H9 (cell line): ENCODE results near the gene SLCO1B1. TPM values are rescaled to one million over a fixed set of nuclear protein-coding genes. Genes with fewer than 3 reads are reported as not detected.

ENCODE experiments used
- DNase-seq: peaks from one replicate; pipeline ENCODE4 v3.0.0-alpha.2; 2017
- H2AFZ ChIP-seq: one replicate; pipeline ENCODE4 v1.6.1; 2013; ENCODE audit warnings: mild to moderate bottlenecking, low read length, control low read depth, moderate library complexity
- H2AK5ac ChIP-seq: 2 replicates; pipeline ENCODE4 v1.6.1; 2013; ENCODE audit warnings: low read length, control low read depth, mixed read lengths; ENCODE audit not compliant: insufficient read length
- H2BK120ac ChIP-seq: one replicate; pipeline ENCODE4 v1.6.1; 2013; ENCODE audit warnings: low read depth, mild to moderate bottlenecking, low read length, control low read depth, inconsistent platforms; ENCODE audit not compliant: poor library complexity, severe bottlenecking
- H2BK12ac ChIP-seq: 2 replicates; pipeline ENCODE4 v1.6.1; 2013; ENCODE audit warnings: low read length, control low read depth, mixed read lengths, low read depth; ENCODE audit not compliant: insufficient read length
- H2BK15ac ChIP-seq: 2 replicates; pipeline ENCODE4 v1.6.1; 2013; ENCODE audit warnings: low read depth, low read length, control low read depth
- H2BK20ac ChIP-seq: one replicate; pipeline ENCODE4 v1.6.1; 2013; ENCODE audit warnings: low read depth, mild to moderate bottlenecking, low read length, control low read depth, inconsistent platforms; ENCODE audit not compliant: poor library complexity, severe bottlenecking
- H2BK5ac ChIP-seq: 2 replicates; pipeline ENCODE4 v1.6.1; 2013; ENCODE audit warnings: low read length, control low read depth, mixed read lengths; ENCODE audit not compliant: insufficient read length
- H3K14ac ChIP-seq: 2 replicates; pipeline ENCODE4 v1.6.1; 2013; ENCODE audit warnings: low read length, control low read depth; ENCODE audit not compliant: insufficient read depth
- H3K18ac ChIP-seq: 2 replicates; pipeline ENCODE4 v1.6.1; 2013; ENCODE audit warnings: low read depth, mild to moderate bottlenecking, mixed read lengths, low read length, control low read depth; ENCODE audit not compliant: insufficient read length
- H3K23ac ChIP-seq: 2 replicates; pipeline ENCODE4 v1.6.1; 2013; ENCODE audit warnings: low read length, control low read depth, mixed read lengths, low read depth; ENCODE audit not compliant: insufficient read length
- H3K23me2 ChIP-seq: 2 replicates; pipeline ENCODE4 v1.6.1; 2013; ENCODE audit warnings: low read depth, mild to moderate bottlenecking, mixed read lengths, low read length, control low read depth; ENCODE audit not compliant: insufficient read length, poor library complexity, severe bottlenecking
- H3K27ac ChIP-seq: 2 replicates; pipeline ENCODE4 v1.5.1; 2013; ENCODE audit warnings: low read length, control low read depth, mixed read lengths, low read depth; ENCODE audit not compliant: insufficient read length
- H3K27me3 ChIP-seq: 2 replicates; pipeline ENCODE4 v1.6.1; 2013; ENCODE audit warnings: low read length, control low read depth, inconsistent platforms; ENCODE audit not compliant: insufficient read depth
- H3K4ac ChIP-seq: 2 replicates; pipeline ENCODE4 v1.6.1; 2013; ENCODE audit warnings: low read depth, mild to moderate bottlenecking, control low read depth, inconsistent platforms, low read length, moderate library complexity
- H3K4me1 ChIP-seq: 2 replicates; pipeline ENCODE4 v1.6.1; 2013; ENCODE audit warnings: low read length, control low read depth, inconsistent platforms; ENCODE audit not compliant: insufficient read depth
- H3K4me2 ChIP-seq: 2 replicates; pipeline ENCODE4 v1.6.1; 2013; ENCODE audit warnings: low read length, control low read depth, mixed read lengths; ENCODE audit not compliant: insufficient read length, insufficient read depth
- H3K56ac ChIP-seq: 2 replicates; pipeline ENCODE4 v1.6.1; 2013; ENCODE audit warnings: low read depth, mild to moderate bottlenecking, mixed read lengths, low read length, control low read depth; ENCODE audit not compliant: insufficient read length
- H3K79me1 ChIP-seq: 2 replicates; pipeline ENCODE4 v1.6.1; 2013; ENCODE audit warnings: low read depth, mild to moderate bottlenecking, moderate library complexity, low read length, control low read depth, inconsistent platforms; ENCODE audit not compliant: insufficient read depth, poor library complexity, severe bottlenecking
- H3K79me2 ChIP-seq: 2 replicates; pipeline ENCODE4 v1.6.1; 2013; ENCODE audit warnings: low read length, control low read depth, inconsistent platforms; ENCODE audit not compliant: insufficient read depth
- H3K9ac ChIP-seq: 2 replicates; pipeline ENCODE4 v1.6.1; 2013; ENCODE audit warnings: low read length, control low read depth, mixed read lengths; ENCODE audit not compliant: insufficient read length; ENCODE audit errors: extremely low read depth
- H3K9me3 ChIP-seq: one replicate; pipeline ENCODE4 v1.6.1; 2013; ENCODE audit warnings: low read depth, low read length, inconsistent platforms; ENCODE audit not compliant: control insufficient read depth
- H3T11ph ChIP-seq: one replicate; pipeline ENCODE4 v1.6.1; 2013; ENCODE audit warnings: mild to moderate bottlenecking, low read length, control low read depth, inconsistent platforms
- H4K20me1 ChIP-seq: one replicate; pipeline ENCODE4 v1.6.1; 2013; ENCODE audit not compliant: control insufficient read depth, insufficient read length, insufficient read depth
- H4K5ac ChIP-seq: 2 replicates; pipeline ENCODE4 v1.6.1; 2013; ENCODE audit warnings: low read depth, mild to moderate bottlenecking, mixed read lengths, low read length, control low read depth; ENCODE audit not compliant: insufficient read length
- H4K8ac ChIP-seq: replicated peaks from 2 replicates; pipeline ENCODE4 v1.6.1; 2013; ENCODE audit warnings: low read length, control low read depth, mixed read lengths, low read depth; ENCODE audit not compliant: insufficient read length
- H4K91ac ChIP-seq: 2 replicates; pipeline ENCODE4 v1.6.1; 2013; ENCODE audit warnings: low read depth, mild to moderate bottlenecking, moderate library complexity, mixed read lengths, low read length, control low read depth; ENCODE audit not compliant: insufficient read length
- H3K27ac Mint-ChIP-seq, 3 experiments: 2 replicates in 2 of 3; 3 replicates in 1 of 3; pipeline ENCODE4 v1.8.0; 2020 to 2021; ENCODE audit warnings: mixed read lengths in 3 of 3, mild to moderate bottlenecking in 1 of 3, moderate library complexity in 1 of 3
- H3K27me3 Mint-ChIP-seq: 2 replicates; pipeline ENCODE4 v1.8.0; 2021; ENCODE audit warnings: low read depth, mild to moderate bottlenecking, moderate library complexity, mixed read lengths
- H3K36me3 Mint-ChIP-seq, 3 experiments: 2 replicates in 2 of 3; 3 replicates in 1 of 3; pipeline ENCODE4 v1.8.0; 2020 to 2021; ENCODE audit warnings: low read depth in 3 of 3, mixed read lengths in 3 of 3; ENCODE audit not compliant: insufficient read depth in 1 of 3
- H3K4me1 Mint-ChIP-seq, 2 experiments: 2 replicates each; pipeline ENCODE4 v1.8.0; 2020; ENCODE audit warnings: mixed read lengths in 2 of 2
- H3K4me3 Mint-ChIP-seq, 2 experiments: 2 replicates in 1 of 2; 3 replicates in 1 of 2; pipeline ENCODE4 v1.8.0; 2020 to 2021; ENCODE audit warnings: mild to moderate bottlenecking in 2 of 2, mixed read lengths in 2 of 2, moderate library complexity in 1 of 2
- H3K9me3 Mint-ChIP-seq, 2 experiments: 2 replicates in 1 of 2; 3 replicates in 1 of 2; pipeline ENCODE4 v1.8.0; 2020; ENCODE audit warnings: mild to moderate bottlenecking in 2 of 2, mixed read lengths in 2 of 2, moderate library complexity in 1 of 2
- WGBS: extraction: QIAGEN DNeasy Blood & Tissue Kit; methylation state at CpG from one replicate; pipeline ENCODE4 v1.1.7; 2013; ENCODE audit warnings: missing lambda C conversion rate, low lambda C conversion rate, mixed read lengths; ENCODE audit not compliant: insufficient read length; ENCODE audit errors: extremely low coverage; 5-methylcytosine and 5-hydroxymethylcytosine counted together
- total RNA-seq: library from RNA; stranded (reverse); gene quantifications from 2 replicates; pipeline ENCODE4 v1.2.1, GENCODE V29; 2021
- TF ChIP-seq, protein P1 (sequence below): fragments of 200-600 bp; sonication (generic); conservative IDR thresholded peaks from 3 replicates; pipeline ENCODE4 v1.8.0; 2021; ENCODE audit warnings: antibody characterized with exemption, mild to moderate bottlenecking

Gene SLCO1B1
- total RNA-seq, 1 experiment from 2014 or later, result 0.09 TPM

- Histone ChIP-seq H2AFZ (no peak overlapping the region), H3K23me2 (no peaks in the 10 kb centered on the region), H3K27ac (no peak overlapping the region), H2BK12ac (no peak overlapping the region), H3T11ph (no peak overlapping the region), H3K27me3 (no peaks in the 10 kb centered on the region), H2BK15ac (no peak overlapping the region), H3K4me2 (no peak overlapping the region), H3K9ac (no peak overlapping the region), H2BK5ac (no peak overlapping the region), H3K4me1 (no peaks in the 10 kb centered on the region), H3K79me1 (no peaks in the 10 kb centered on the region), H2AK5ac (no peak overlapping the region), H3K9me3 (no peaks in the 10 kb centered on the region), H4K8ac (no peak overlapping the region), H4K20me1 (no peaks in the 10 kb centered on the region), H3K56ac (no peak overlapping the region), H3K4ac (no peak overlapping the region), H3K14ac (no peak overlapping the region), H2BK120ac (no peak overlapping the region), H4K5ac (no peak overlapping the region), H3K23ac (no peak overlapping the region), H2BK20ac (no peak overlapping the region), H3K79me2 (no peaks in the 10 kb centered on the region), H3K18ac (no peak overlapping the region), H4K91ac (no peak overlapping the region)
- no CpG with 5 or more reads among the region's 3 CpGs for WGBS
- no peak overlapping the region for H3K4me3 Mint-ChIP-seq
- H3K4me1 Mint-ChIP-seq, result peaks cover 6 to 17% of the 10 kb centered on the region in 2 experiments
- no peaks in the 10 kb centered on the region for H3K36me3 Mint-ChIP-seq
- TF ChIP-seq, protein P1, sequence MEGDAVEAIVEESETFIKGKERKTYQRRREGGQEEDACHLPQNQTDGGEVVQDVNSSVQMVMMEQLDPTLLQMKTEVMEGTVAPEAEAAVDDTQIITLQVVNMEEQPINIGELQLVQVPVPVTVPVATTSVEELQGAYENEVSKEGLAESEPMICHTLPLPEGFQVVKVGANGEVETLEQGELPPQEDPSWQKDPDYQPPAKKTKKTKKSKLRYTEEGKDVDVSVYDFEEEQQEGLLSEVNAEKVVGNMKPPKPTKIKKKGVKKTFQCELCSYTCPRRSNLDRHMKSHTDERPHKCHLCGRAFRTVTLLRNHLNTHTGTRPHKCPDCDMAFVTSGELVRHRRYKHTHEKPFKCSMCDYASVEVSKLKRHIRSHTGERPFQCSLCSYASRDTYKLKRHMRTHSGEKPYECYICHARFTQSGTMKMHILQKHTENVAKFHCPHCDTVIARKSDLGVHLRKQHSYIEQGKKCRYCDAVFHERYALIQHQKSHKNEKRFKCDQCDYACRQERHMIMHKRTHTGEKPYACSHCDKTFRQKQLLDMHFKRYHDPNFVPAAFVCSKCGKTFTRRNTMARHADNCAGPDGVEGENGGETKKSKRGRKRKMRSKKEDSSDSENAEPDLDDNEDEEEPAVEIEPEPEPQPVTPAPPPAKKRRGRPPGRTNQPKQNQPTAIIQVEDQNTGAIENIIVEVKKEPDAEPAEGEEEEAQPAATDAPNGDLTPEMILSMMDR, result peak; percentile 93
- no peaks in the 10 kb centered on the region for H3K27me3 Mint-ChIP-seq
- no peak overlapping the region for H3K27ac Mint-ChIP-seq
- no peaks in the 10 kb centered on the region; a peak in 1 of 5 replicates for H3K9me3 Mint-ChIP-seq
- DNase-seq, result peak; percentile 87
These were observed 39.0 kb downstream of the SLCO1B1 start for GRCh38 chr12:21169878-21170472.
